ENCODE data around the gene CGB5. TPM values are rescaled to one million over a fixed set of nuclear protein-coding genes. Genes with fewer than 3 reads are reported as not detected.
"Not testable (repeated sequence)": the region's sequence is repeated elsewhere in the genome, so short reads cannot be mapped to it uniquely, and the experiment has no call there.

Gene CGB5
- total RNA-seq, 1 experiment from 2014 or later = 3.4 TPM

- DNase-seq (ENCODE audit: low spot score) = not testable (repeated sequence)
Observed at GRCh38 chr19:49056902-49057596, 13.4 kb downstream of the CGB5 start.

- peak; percentile 52 for DNase-seq (ENCODE audit: low spot score)
Observed at GRCh38 chr19:49057636-49058234, 14.1 kb downstream of the CGB5 start, which contains the start of gene CGB7. Gene CGB7, minus strand, starts transcription at chr19:49057749. Its CDS starts 2,374 bp downstream, at chr19:49055375.

GRCh38 chr19:49058562-49058961 is 14.9 kb downstream of the CGB5 start:
- DNase-seq (ENCODE audit: low spot score) = peak; percentile 6

GRCh38 chr19:49059053-49059452 is 15.4 kb downstream of the CGB5 start:
- no peak for DNase-seq (ENCODE audit: low spot score)

- no peak for DNase-seq (ENCODE audit: low spot score)
Observed at GRCh38 chr19:49061000-49061399, 17.4 kb downstream of the CGB5 start.

- no peak for DNase-seq (ENCODE audit: low spot score)
Observed at GRCh38 chr19:49061445-49061844, 17.8 kb downstream of the CGB5 start.

GRCh38 chr19:49064029-49064629 is 20.5 kb downstream of the CGB5 start:
- DNase-seq (ENCODE audit: low spot score) = no peak

- DNase-seq (ENCODE audit: low spot score) = no peak
Observed at GRCh38 chr19:49064768-49065611, 21.3 kb downstream of the CGB5 start, which contains the start of gene NTF4. Gene NTF4, minus strand, starts transcription at chr19:49064818. Its CDS starts 2,821 bp downstream, at chr19:49061997.

GRCh38 chr19:49065905-49066512 is 22.4 kb downstream of the CGB5 start:
- no peak for DNase-seq (ENCODE audit: low spot score)

- DNase-seq (ENCODE audit: low spot score) = no peak
Observed at GRCh38 chr19:49067554-49067953, 23.9 kb downstream of the CGB5 start.

GRCh38 chr19:49069026-49069425 is 25.4 kb downstream of the CGB5 start:
- no peak for DNase-seq (ENCODE audit: low spot score)

GRCh38 chr19:49070416-49070815 is 26.8 kb downstream of the CGB5 start:
- DNase-seq (ENCODE audit: low spot score) = no peak

GRCh38 chr19:49071860-49072547 is 28.4 kb downstream of the CGB5 start:
- no peak for DNase-seq (ENCODE audit: low spot score)

- DNase-seq (ENCODE audit: low spot score) = no peak
Observed at GRCh38 chr19:49073514-49074378, 30.1 kb downstream of the CGB5 start.

GRCh38 chr19:49074869-49075268 is 31.2 kb downstream of the CGB5 start:
- DNase-seq (ENCODE audit: low spot score) = peak; percentile 33

GRCh38 chr19:49080392-49080791 is 36.7 kb downstream of the CGB5 start:
- no peak for DNase-seq (ENCODE audit: low spot score)

- DNase-seq (ENCODE audit: low spot score) = no peak
Observed at GRCh38 chr19:49081273-49081672, 37.6 kb downstream of the CGB5 start.

- no peak for DNase-seq (ENCODE audit: low spot score)
Observed at GRCh38 chr19:49084206-49085019, 40.8 kb downstream of the CGB5 start.

Data from A172 (cell line).